ENCODE measurements around the gene RHBDL1.

RHBDL1 gene

GRCh38 chr16:724188-725040 is 48.9 kb downstream of the RHBDL1 start:
- TF ChIP-seq POLR2A (IDR thresholded peaks at IDR 0.05; ENCODE audit: extremely low read depth, insufficient read length) = no peak
- no peak for TF ChIP-seq CTCF (IDR thresholded peaks at IDR 0.05; ENCODE audit: low read depth, low read length)
- no peak for TF ChIP-seq MYC (IDR thresholded peaks at IDR 0.05; ENCODE audit: low read depth, low read length)
- no peak for TF ChIP-seq MAX (IDR thresholded peaks at IDR 0.05; ENCODE audit: low read depth, low read length)
- no peak overlapping the region for H3K4me3 ChIP-seq (ENCODE audit: low read depth, low read length)
- DNase-seq (ENCODE audit: low read depth) = no peak

GRCh38 chr16:725041-725376 is 49.5 kb downstream of the RHBDL1 start:
- H3K4me3 ChIP-seq (ENCODE audit: low read depth, low read length) = no peak overlapping the region
- TF ChIP-seq MYC (IDR thresholded peaks at IDR 0.05; ENCODE audit: low read depth, low read length) = no peak
- TF ChIP-seq CTCF (IDR thresholded peaks at IDR 0.05; ENCODE audit: low read depth, low read length) = no peak
- no peak for TF ChIP-seq POLR2A (IDR thresholded peaks at IDR 0.05; ENCODE audit: extremely low read depth, insufficient read length)
- TF ChIP-seq MAX (IDR thresholded peaks at IDR 0.05; ENCODE audit: low read depth, low read length) = no peak
- no peak for DNase-seq (ENCODE audit: low read depth)

GRCh38 chr16:725463-726187 is 50.2 kb downstream of the RHBDL1 start:
- H3K4me3 ChIP-seq (ENCODE audit: low read depth, low read length) = no peak overlapping the region
- TF ChIP-seq MAX (IDR thresholded peaks at IDR 0.05; ENCODE audit: low read depth, low read length) (no peak), POLR2A (IDR thresholded peaks at IDR 0.05; ENCODE audit: extremely low read depth, insufficient read length) (no peak), MYC (IDR thresholded peaks at IDR 0.05; ENCODE audit: low read depth, low read length) (no peak), CTCF (IDR thresholded peaks at IDR 0.05; ENCODE audit: low read depth, low read length) (no peak)
- DNase-seq (ENCODE audit: low read depth) = no peak

- peak; percentile 61 for DNase-seq (ENCODE audit: low read depth)
- no peak overlapping the region for H3K4me3 ChIP-seq (ENCODE audit: low read depth, low read length)
- TF ChIP-seq MYC (IDR thresholded peaks at IDR 0.05; ENCODE audit: low read depth, low read length) (no peak), MAX (IDR thresholded peaks at IDR 0.05; ENCODE audit: low read depth, low read length) (no peak), CTCF (IDR thresholded peaks at IDR 0.05; ENCODE audit: low read depth, low read length) (no peak), POLR2A (IDR thresholded peaks at IDR 0.05; ENCODE audit: extremely low read depth, insufficient read length) (no peak)
Measured at GRCh38 chr16:726188-726437, 50.6 kb downstream of the RHBDL1 start.

GRCh38 chr16:726438-727290 is 51.2 kb downstream of the RHBDL1 start, which contains the start of the genes CCDC78 and HAGHL:
Gene CCDC78, minus strand, starts transcription at chr16:726443. Its CDS starts 76 bp downstream, at chr16:726367.
Gene HAGHL, plus strand, starts transcription at chr16:727106. Its CDS starts 404 bp downstream, at chr16:727510.
- DNase-seq (ENCODE audit: low read depth) = peak; percentile 80
- peak within 1 kb of the TSS; percentile 69 for H3K4me3 ChIP-seq (ENCODE audit: low read depth, low read length)
- 0 out of 2 replicates have a peak, but pooled peaks have one; percentile 34 for TF ChIP-seq MAX (IDR thresholded peaks at IDR 0.05; ENCODE audit: low read depth, low read length)
- TF ChIP-seq MYC (IDR thresholded peaks at IDR 0.05; ENCODE audit: low read depth, low read length) = no peak
